Activated CD8-positive, alpha-beta memory T cell treated with anti-CD3 and anti-CD28 coated beads, Interleukin-2, amount 50 U/mL, for 24 hours (primary cell): Measurements from ENCODE around the gene KCNJ15.

Source experiments
- DNase-seq: peaks from one replicate; pipeline ENCODE4 v3.0.0-alpha.2; 2020; ENCODE audit errors: extremely low read depth

KCNJ15 gene

GRCh38 chr21:38354746-38355145 is 98.0 kb downstream of the KCNJ15 start:
- DNase-seq, result no peak

DNA sequence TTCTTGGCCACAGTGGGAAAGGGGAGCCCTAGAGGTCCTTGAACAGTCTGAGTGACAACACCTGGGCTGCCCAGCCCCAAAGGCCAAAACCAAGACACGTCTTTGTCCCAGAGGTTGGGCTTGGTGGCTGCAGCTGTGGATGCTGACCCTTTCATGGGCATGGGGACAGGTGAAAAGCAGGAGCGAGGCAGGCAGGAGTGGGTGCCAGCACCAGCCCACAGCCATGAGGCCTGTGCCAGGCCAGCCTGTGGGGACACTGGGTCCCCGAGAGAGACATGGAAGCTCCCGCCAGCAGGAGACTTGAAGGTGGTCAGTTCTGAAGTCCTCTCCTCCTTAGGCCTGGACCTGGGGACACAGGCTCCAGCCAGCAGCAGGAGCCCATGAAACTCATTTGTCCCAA is 98.6 kb downstream of the KCNJ15 start:
- DNase-seq, result no peak

DNA sequence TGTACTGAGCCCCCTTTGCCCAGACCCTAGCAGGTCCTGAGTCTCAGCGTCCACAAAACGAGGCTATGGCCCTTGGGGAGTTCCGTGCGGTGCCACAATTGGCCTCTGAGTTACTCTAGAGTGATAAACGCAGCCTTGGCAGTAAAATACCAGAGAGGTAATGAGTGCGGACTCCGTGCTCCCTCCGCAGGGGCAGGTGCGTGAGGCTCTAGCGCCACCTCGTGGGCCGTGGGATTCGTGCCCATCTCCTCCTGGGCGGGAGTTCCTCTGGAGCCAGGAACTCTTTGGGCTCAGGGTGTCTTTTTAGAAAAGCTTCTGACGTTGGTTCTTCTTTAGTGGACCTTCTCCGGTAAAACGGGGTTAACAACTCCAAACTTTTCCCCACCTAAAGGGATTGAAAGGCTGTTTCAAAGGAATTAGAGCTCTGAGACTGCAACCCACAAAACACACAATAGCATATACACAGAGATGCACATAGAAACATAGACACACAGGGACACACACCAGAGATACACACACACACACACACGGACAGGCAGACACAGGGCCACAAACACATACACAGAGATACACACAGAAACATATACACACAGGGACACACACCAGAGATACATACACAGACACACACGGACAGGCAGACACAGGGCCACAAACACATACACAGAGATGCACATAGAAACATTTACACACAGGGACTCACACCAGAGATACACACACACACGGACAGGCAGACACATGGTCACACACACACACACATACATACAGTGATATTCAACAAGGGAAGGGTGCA is 99.4 kb downstream of the KCNJ15 start:
- DNase-seq, result peak; percentile 32
